Loucy (cell line): ENCODE data around the gene TAS2R3.

Experiments used
- EZH2phosphoT487 ChIP-seq: fragments of 200-600 bp; IDR thresholded peaks from 2 replicates; pipeline ENCODE4 v1.6.1; 2018; ENCODE audit warnings: antibody characterized with exemption, mild to moderate bottlenecking, moderate library complexity, borderline replicate concordance
- TF ChIP-seq, protein P1 (sequence below): fragments of 200-600 bp; sonication (generic); conservative IDR thresholded peaks from 2 replicates; pipeline ENCODE4 v1.5.1; 2014; ENCODE audit warnings: mild to moderate bottlenecking, antibody characterized with exemption, low read length

DNA sequence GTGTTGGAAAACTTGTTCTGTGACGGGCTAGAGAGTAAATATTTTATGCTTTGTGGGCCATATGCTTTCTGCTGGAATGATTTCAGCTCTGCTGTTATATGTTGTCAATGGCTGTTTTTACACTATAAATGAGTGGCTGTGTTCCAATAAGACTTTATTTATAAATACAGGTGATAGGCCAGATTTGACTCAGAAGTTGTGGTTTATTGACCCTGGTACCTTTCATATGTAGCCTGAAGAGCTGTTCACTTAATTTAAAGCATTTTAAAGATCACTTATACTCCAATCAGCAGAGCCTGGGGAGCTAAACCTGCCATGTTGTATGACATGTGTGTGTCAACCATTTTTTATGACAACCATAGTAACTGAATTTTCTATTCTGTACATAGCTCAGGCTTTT is 34.9 kb upstream of the TAS2R3 start:
- no peak for TF ChIP-seq EZH2phosphoT487
- TF ChIP-seq, protein P1, sequence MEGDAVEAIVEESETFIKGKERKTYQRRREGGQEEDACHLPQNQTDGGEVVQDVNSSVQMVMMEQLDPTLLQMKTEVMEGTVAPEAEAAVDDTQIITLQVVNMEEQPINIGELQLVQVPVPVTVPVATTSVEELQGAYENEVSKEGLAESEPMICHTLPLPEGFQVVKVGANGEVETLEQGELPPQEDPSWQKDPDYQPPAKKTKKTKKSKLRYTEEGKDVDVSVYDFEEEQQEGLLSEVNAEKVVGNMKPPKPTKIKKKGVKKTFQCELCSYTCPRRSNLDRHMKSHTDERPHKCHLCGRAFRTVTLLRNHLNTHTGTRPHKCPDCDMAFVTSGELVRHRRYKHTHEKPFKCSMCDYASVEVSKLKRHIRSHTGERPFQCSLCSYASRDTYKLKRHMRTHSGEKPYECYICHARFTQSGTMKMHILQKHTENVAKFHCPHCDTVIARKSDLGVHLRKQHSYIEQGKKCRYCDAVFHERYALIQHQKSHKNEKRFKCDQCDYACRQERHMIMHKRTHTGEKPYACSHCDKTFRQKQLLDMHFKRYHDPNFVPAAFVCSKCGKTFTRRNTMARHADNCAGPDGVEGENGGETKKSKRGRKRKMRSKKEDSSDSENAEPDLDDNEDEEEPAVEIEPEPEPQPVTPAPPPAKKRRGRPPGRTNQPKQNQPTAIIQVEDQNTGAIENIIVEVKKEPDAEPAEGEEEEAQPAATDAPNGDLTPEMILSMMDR: no peak
